GM23248 (cell line): ENCODE measurements around the gene PTCH1. TPM values are rescaled to one million over a fixed set of nuclear protein-coding genes. Genes with fewer than 3 reads are reported as not detected.

ENCODE experiments used
- DNase-seq: peaks from one replicate; pipeline ENCODE4 v3.0.0-alpha.2; 2015
- H2AFZ ChIP-seq: fragments of 200-600 bp; sonication (generic); 2 replicates; pipeline ENCODE4 v1.6.1; 2016; ENCODE audit warnings: antibody characterized with exemption
- H3F3A ChIP-seq: fragments of 200-600 bp; sonication (generic); 2 replicates; pipeline ENCODE4 v1.6.1; 2016; ENCODE audit warnings: mild to moderate bottlenecking, antibody characterized with exemption, mixed run types; ENCODE audit not compliant: insufficient read depth
- H3K27ac ChIP-seq: fragments of 200-600 bp; sonication (generic); 2 replicates; pipeline ENCODE4 v1.5.1; 2016; ENCODE audit warnings: mild to moderate bottlenecking
- H3K27me3 ChIP-seq: fragments of 200-600 bp; sonication (generic); replicated peaks from 2 replicates; pipeline ENCODE4 v1.6.1; 2016; ENCODE audit warnings: mild to moderate bottlenecking; ENCODE audit not compliant: insufficient read depth
- H3K36me3 ChIP-seq: fragments of 200-600 bp; sonication (generic); 2 replicates; pipeline ENCODE4 v1.6.1; 2016; ENCODE audit warnings: low read depth, mild to moderate bottlenecking
- H3K4me1 ChIP-seq: fragments of 200-600 bp; sonication (generic); 2 replicates; pipeline ENCODE4 v1.6.1; 2016; ENCODE audit warnings: mild to moderate bottlenecking; ENCODE audit not compliant: insufficient read depth
- H3K4me2 ChIP-seq: fragments of 200-600 bp; sonication (generic); one replicate; pipeline ENCODE4 v1.6.1; 2016; ENCODE audit warnings: mild to moderate bottlenecking; ENCODE audit not compliant: unreplicated experiment
- H3K4me3 ChIP-seq: fragments of 200-600 bp; sonication (generic); 2 replicates; pipeline ENCODE4 v1.5.1; 2016; ENCODE audit warnings: mild to moderate bottlenecking
- H3K79me2 ChIP-seq: fragments of 200-600 bp; sonication (generic); 2 replicates; pipeline ENCODE4 v1.6.1; 2016; ENCODE audit warnings: mild to moderate bottlenecking; ENCODE audit not compliant: insufficient read depth
- H3K9ac ChIP-seq: fragments of 200-600 bp; sonication (generic); 2 replicates; pipeline ENCODE4 v1.6.1; 2016; ENCODE audit warnings: mild to moderate bottlenecking
- H3K9me2 ChIP-seq: fragments of 200-600 bp; sonication (generic); 2 replicates; pipeline ENCODE4 v1.6.1; 2016; ENCODE audit warnings: mixed run types, mild to moderate bottlenecking, moderate library complexity; ENCODE audit not compliant: insufficient read depth
- H3K9me3 ChIP-seq: fragments of 200-600 bp; sonication (generic); one replicate; pipeline ENCODE4 v1.6.1; 2017; ENCODE audit warnings: low read depth
- H4K20me1 ChIP-seq: fragments of 200-600 bp; sonication (generic); 2 replicates; pipeline ENCODE4 v1.6.0; 2016; ENCODE audit not compliant: insufficient read depth
- EZH2 ChIP-seq: fragments of 200-600 bp; sonication (generic); IDR thresholded peaks from 2 replicates; pipeline ENCODE4 v1.6.1; 2018; ENCODE audit warnings: antibody characterized with exemption, mild to moderate bottlenecking; ENCODE audit not compliant: insufficient read depth, poor library complexity, severe bottlenecking
- EZH2phosphoT487 ChIP-seq: fragments of 200-600 bp; sonication (generic); IDR thresholded peaks from 2 replicates; pipeline ENCODE4 v1.6.1; 2018; ENCODE audit warnings: antibody characterized with exemption, moderate library complexity, mild to moderate bottlenecking, low read depth; ENCODE audit not compliant: insufficient read depth
- WGBS, 2 experiments: methylation state at CpG; one replicate each; pipeline ENCODE4 v1.1.6; 2015 to 2017; ENCODE audit warnings: low lambda C conversion rate in 2 of 2, low coverage in 1 of 2; ENCODE audit errors: missing lambda C conversion rate in 2 of 2; 5-methylcytosine and 5-hydroxymethylcytosine counted together
- in situ Hi-C: fragments of 300-500 bp; cut with MboI; formaldehyde crosslinking; loops from 2 replicates; pipeline ENCODE4 v1.15.0; 2020
- polyA plus RNA-seq: library from polyadenylated mRNA; unstranded; fragments of >200 nt; fragmentation: Nextera tagmentation; extraction: Ambion mirVana; gene quantifications from 2 replicates; pipeline ENCODE4 v1.2.1, GENCODE V29; 2016
- total RNA-seq: library from RNA; depleted of rRNA; stranded (reverse); fragments of >200 nt; shearing (Covaris generic); gene quantifications from 2 replicates; pipeline ENCODE4 v1.2.3, GENCODE V29; 2014

PTCH1 gene
- total and polyA plus RNA-seq, 2 experiments from 2014 or later = 3.8 to 7.3 TPM

DNA sequence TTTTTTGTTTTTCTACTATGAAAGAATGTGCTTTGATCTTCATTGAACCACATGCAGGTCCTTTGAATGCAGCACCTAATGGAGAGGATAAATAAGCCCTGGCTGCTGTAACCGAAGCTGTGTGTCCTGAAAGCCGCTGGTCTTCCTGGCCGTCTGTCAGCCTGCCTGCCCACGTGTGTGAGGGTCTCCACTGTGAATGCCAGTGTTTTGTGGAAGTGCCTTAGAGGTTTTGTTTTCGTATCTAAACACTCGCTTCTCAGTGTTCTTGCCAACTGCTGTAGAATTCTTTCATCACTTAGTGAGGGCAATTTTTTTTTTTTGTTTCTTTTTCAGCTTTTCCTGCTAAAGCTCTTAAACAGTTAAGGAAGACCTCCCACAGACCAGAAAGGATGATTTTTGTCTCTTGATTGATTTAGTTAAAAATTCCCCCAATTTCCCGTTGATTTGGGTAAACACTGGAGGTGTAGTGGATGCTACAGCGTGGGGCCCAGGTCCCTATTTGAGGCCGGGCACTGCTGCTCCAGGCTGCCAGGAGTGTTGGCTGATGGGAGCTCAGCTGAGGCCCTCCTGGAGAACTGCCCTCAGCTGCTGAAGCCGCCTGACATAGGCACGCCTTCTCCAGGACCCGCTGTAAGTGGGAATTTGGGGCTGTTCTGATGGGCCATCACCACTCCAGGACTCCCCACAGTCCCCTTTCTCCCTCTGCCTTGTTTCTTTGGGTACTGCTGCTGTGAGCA lies 29.2 kb upstream of the PTCH1 start:
- Histone ChIP-seq H3K4me1 (no peaks in the 10 kb centered on the region), H3K9ac (no peak overlapping the region), H3K27me3 (peaks cover 3% of the 10 kb centered on the region), H3K4me3 (no peak overlapping the region), H3K79me2 (no peaks in the 10 kb centered on the region), H3K9me3 (no peaks in the 10 kb centered on the region), H3F3A (no peaks in the 10 kb centered on the region), H3K27ac (no peak overlapping the region), H2AFZ (no peak overlapping the region), H3K4me2 (no peak overlapping the region), H3K36me3 (no peaks in the 10 kb centered on the region), H3K9me2 (no peaks in the 10 kb centered on the region), H4K20me1 (no peaks in the 10 kb centered on the region)
- DNase-seq = no peak
- TF ChIP-seq EZH2phosphoT487 = no peak
- no peak for TF ChIP-seq EZH2
- WGBS, 2 experiments = 51 to 58% methylated on average over 12 of the region's 12 CpGs
- in situ Hi-C loops = no loop called here

DNA sequence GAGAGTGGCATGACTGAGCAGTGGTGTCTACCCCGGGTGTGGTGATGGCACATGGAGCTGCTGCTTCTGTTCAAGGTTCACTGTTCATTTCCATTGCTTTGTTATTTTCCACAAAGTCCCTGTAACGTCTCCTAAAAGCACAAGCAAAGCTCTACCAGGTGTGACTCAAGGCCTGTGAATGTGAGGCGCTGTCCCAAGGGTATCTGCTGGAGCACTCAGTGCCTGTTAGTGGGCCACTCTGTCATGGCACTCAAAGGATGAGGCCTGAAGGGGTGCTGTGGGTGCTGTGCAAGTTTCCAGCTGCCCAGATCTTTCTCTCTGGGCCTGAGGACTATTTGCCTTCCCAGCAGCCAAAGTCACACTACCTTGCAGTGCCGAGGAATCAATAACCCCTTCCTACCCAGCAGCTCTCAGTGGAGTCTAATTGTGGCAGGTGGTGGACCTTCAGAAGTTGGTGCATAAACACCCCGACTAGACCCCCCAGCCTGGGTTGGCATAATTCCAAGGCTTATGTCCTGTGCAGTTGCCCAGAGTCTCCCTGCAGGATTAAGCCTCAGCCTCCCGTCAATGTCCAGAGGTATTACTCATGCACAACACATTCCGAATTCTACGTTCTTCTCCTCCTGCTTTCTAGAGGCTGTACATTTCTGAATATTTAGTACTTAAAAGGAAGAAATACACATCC lies 17.4 kb upstream of the PTCH1 start:
- H3K4me1 ChIP-seq = no peaks in the 10 kb centered on the region
- no peaks in the 10 kb centered on the region for H3K9me2 ChIP-seq
- no peak overlapping the region for H3K4me2 ChIP-seq
- WGBS, 2 experiments = 58 to 61% methylated on average over 8 of the region's 8 CpGs
- no peak for TF ChIP-seq EZH2phosphoT487
- no peak for TF ChIP-seq EZH2
- H2AFZ ChIP-seq = no peak overlapping the region
- H3K27ac ChIP-seq = no peak overlapping the region
- DNase-seq = no peak
- no peaks in the 10 kb centered on the region for H4K20me1 ChIP-seq
- no peaks in the 10 kb centered on the region for H3K9me3 ChIP-seq
- no peak overlapping the region for H3K4me3 ChIP-seq
- H3K27me3 ChIP-seq = no peaks in the 10 kb centered on the region
- no peaks in the 10 kb centered on the region for H3F3A ChIP-seq
- in situ Hi-C loops = no loop called here
- H3K79me2 ChIP-seq = no peaks in the 10 kb centered on the region
- no peaks in the 10 kb centered on the region for H3K36me3 ChIP-seq
- no peak overlapping the region for H3K9ac ChIP-seq

DNA sequence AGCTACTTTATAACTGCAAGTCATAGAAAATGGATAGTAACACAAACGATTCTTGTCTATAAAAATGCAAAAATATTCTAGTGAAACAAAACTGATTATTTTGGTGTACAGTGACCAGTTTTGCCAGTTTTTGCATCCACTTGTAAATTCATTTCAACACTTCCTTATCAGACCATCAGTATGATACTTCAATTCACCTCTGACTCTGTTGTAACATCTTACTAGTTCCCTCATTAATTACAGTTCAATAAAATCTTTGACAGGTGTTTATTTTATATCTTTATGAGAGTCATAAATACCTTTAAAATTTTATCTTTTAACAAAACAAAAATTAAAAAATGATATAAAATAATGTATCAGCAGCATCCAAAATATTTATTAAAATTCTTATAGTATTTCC lies 13.1 kb upstream of the PTCH1 start:
- Histone ChIP-seq H3K36me3 (no peaks in the 10 kb centered on the region), H3K4me1 (no peaks in the 10 kb centered on the region), H3K4me3 (no peak overlapping the region), H3K9me2 (no peaks in the 10 kb centered on the region), H3K9ac (no peak overlapping the region), H3K79me2 (no peaks in the 10 kb centered on the region), H3K27me3 (no peaks in the 10 kb centered on the region; the same call in 1 of the 2 replicates), H4K20me1 (no peaks in the 10 kb centered on the region), H3F3A (no peaks in the 10 kb centered on the region), H3K4me2 (no peak overlapping the region), H3K9me3 (no peaks in the 10 kb centered on the region), H3K27ac (no peak overlapping the region), H2AFZ (no peak overlapping the region)
- in situ Hi-C loops = no loop called here
- TF ChIP-seq EZH2 (no peak), EZH2phosphoT487 (no peak)
- WGBS, 2 experiments = 66 to 71% methylated on average over 1 of the region's 1 CpG
- DNase-seq = no peak

DNA sequence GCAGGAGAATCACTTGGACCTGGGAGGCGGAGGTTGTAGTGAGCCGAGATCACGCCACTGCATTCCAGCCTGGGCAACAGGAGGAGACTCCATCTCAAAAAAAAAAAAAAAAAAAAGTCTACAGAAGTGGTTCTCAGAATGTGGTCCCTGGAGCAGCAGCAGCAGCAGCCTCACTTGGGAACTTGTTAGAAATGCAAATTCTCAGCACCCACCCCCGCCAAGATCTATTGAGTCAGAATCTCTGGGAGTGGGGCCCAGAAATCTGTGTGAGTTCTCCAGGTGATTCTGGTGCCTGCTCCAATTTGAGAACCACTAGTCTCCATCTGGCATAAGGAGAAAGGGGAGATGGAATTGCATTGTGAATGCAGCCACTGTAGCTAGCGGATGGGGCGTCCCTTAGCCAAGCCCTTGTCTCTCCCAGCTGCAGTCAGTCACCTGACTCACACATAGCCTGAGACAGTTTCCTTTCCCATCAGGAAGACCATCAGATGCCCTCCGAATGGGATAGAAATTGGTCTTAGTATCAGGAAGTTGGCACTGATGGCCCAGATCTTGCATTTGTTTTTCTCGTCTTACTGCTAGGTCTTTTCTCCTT lies 12.2 kb upstream of the PTCH1 start:
- no peak overlapping the region for H3K4me2 ChIP-seq
- no peaks in the 10 kb centered on the region for H3K79me2 ChIP-seq
- H3K27ac ChIP-seq = no peak overlapping the region
- H4K20me1 ChIP-seq = no peaks in the 10 kb centered on the region
- no peaks in the 10 kb centered on the region for H3F3A ChIP-seq
- in situ Hi-C loops = no loop called here
- H3K4me3 ChIP-seq = no peak overlapping the region
- no peak for DNase-seq
- H3K9ac ChIP-seq = no peak overlapping the region
- no peaks in the 10 kb centered on the region for H3K4me1 ChIP-seq
- WGBS, 2 experiments = 50 to 59% methylated on average over 8 of the region's 8 CpGs
- no peaks in the 10 kb centered on the region; the same call in 1 of the 2 replicates for H3K27me3 ChIP-seq
- no peak for TF ChIP-seq EZH2phosphoT487
- H3K36me3 ChIP-seq = no peaks in the 10 kb centered on the region
- H3K9me2 ChIP-seq = no peaks in the 10 kb centered on the region
- H3K9me3 ChIP-seq = no peaks in the 10 kb centered on the region
- H2AFZ ChIP-seq = no peak overlapping the region
